Right atrium auricular region (tissue), 2 donors: ENCODE results near the gene FBXO4. TPM values are rescaled to one million over a fixed set of nuclear protein-coding genes. Genes with fewer than 3 reads are reported as not detected.

Experiments
- DNase-seq: peaks from one replicate; pipeline ENCODE4 v3.0.0-alpha.2; 2019; ENCODE audit warnings: low spot score
- H3K27ac ChIP-seq, 2 donors: fragments of 200-600 bp; sonication (generic); 1 replicate in 1 of 2; 2 replicates in 1 of 2; pipeline ENCODE4 v1.5.1; 2016 to 2019
- H3K27me3 ChIP-seq, 2 donors: fragments of 200-600 bp; sonication (generic); one replicate each; pipeline versions ENCODE4 v1.5.1 to v1.6.0; 2017 to 2019
- H3K36me3 ChIP-seq: fragments of 200-600 bp; sonication (generic); one replicate; pipeline ENCODE4 v1.5.1; 2016
- H3K4me1 ChIP-seq, 2 donors: fragments of 200-600 bp; sonication (generic); one replicate each; pipeline versions ENCODE4 v1.5.1 to v1.6.0; 2017 to 2019
- H3K4me3 ChIP-seq, 2 donors: fragments of 200-600 bp; sonication (generic); 1 replicate in 1 of 2; 2 replicates in 1 of 2; pipeline ENCODE4 v1.5.1; 2017 to 2019; ENCODE audit warnings: mild to moderate bottlenecking in 1 of 2, moderate library complexity in 1 of 2
- H3K9me3 ChIP-seq, 2 donors: fragments of 200-600 bp; sonication (generic); one replicate each; pipeline ENCODE4 v1.5.1; 2019
- total RNA-seq, 2 donors: library from RNA; depleted of rRNA; stranded (reverse); fragments of >200 nt; gene quantifications; one replicate each; pipeline ENCODE4 v1.1.0, GENCODE V29; 2016
- TF ChIP-seq, protein P1 (sequence below), 2 donors: fragments of 200-600 bp; sonication (generic); IDR thresholded peaks; one replicate each; pipeline ENCODE4 v1.5.1; 2019; ENCODE audit warnings: antibody characterized with exemption in 2 of 2

FBXO4 gene, protein sequence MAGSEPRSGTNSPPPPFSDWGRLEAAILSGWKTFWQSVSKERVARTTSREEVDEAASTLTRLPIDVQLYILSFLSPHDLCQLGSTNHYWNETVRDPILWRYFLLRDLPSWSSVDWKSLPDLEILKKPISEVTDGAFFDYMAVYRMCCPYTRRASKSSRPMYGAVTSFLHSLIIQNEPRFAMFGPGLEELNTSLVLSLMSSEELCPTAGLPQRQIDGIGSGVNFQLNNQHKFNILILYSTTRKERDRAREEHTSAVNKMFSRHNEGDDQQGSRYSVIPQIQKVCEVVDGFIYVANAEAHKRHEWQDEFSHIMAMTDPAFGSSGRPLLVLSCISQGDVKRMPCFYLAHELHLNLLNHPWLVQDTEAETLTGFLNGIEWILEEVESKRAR
- 1 to 10 TPM; 2.8 to 5.4 TPM for total RNA-seq

DNA sequence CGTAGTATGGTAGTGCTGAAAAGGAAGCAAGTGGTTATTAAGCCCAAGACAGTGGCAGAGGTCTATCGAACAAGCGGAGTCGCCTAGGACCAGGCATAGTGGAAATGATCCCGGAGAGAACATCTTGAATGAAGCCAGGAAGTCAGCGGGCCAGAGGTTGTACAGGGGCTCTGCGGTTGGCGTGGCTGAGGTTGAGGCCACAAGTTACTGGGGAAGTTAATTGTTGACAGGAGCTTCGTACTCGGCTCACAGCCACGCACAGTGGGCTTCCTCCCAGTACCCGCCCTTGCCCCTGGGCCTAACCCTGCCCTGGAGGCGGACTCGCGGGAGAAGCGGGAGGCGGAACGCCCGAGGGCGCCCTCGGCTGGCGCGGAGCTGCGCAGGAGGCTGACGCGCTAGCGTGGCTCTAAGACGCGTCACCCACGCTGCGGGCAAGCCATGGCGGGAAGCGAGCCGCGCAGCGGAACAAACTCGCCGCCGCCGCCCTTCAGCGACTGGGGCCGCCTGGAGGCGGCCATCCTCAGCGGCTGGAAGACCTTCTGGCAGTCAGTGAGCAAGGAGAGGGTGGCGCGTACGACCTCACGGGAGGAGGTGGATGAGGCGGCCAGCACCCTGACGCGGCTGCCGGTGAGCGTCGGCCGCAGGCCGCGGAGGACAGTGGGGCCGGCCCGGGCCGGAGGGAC lies at the start of gene FBXO4:
TSS of gene FBXO4 (plus strand) at position 410 of the 683 bp plus-strand sequence. CDS start at position 439, 29 bp downstream.
- no peaks in the 10 kb centered on the region for H3K9me3 ChIP-seq
- H3K36me3 ChIP-seq = peaks cover 10% of the 10 kb centered on the region
- no peaks in the 10 kb centered on the region for H3K27me3 ChIP-seq
- H3K4me3 ChIP-seq = peak within 1 kb of the TSS; percentile 58 to 85
- H3K4me1 ChIP-seq = peaks cover 0 to 7% of the 10 kb centered on the region in 2 donors
- TF ChIP-seq, protein P1, sequence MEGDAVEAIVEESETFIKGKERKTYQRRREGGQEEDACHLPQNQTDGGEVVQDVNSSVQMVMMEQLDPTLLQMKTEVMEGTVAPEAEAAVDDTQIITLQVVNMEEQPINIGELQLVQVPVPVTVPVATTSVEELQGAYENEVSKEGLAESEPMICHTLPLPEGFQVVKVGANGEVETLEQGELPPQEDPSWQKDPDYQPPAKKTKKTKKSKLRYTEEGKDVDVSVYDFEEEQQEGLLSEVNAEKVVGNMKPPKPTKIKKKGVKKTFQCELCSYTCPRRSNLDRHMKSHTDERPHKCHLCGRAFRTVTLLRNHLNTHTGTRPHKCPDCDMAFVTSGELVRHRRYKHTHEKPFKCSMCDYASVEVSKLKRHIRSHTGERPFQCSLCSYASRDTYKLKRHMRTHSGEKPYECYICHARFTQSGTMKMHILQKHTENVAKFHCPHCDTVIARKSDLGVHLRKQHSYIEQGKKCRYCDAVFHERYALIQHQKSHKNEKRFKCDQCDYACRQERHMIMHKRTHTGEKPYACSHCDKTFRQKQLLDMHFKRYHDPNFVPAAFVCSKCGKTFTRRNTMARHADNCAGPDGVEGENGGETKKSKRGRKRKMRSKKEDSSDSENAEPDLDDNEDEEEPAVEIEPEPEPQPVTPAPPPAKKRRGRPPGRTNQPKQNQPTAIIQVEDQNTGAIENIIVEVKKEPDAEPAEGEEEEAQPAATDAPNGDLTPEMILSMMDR (IDR thresholded peaks at IDR 0.05) = peak; percentile 50 to 71
- DNase-seq = peak; percentile 88
- H3K27ac ChIP-seq = peak within 1 kb of the TSS; percentile 91 to 96

DNA sequence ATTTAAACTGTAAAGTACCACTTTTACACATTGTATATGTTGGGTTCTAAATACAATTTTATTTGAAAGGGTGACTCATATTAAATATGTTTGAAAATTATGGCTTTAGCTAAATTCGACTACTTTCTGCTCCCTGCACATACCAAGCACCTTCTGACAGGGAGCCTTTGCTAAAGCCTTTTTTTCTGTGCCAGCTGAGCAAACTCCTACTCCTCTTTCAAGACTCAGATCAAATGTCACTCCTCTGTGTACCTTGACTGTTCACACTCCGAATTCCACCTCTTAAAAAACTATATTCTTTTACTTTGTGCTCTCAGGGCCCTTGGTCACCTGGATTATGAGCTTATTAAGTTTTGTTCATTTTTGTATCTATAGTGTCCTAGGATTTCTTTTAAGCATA lies 48.4 kb upstream of the FBXO4 start:
- Histone ChIP-seq H3K4me1 (peaks cover 0 to 7% of the 10 kb centered on the region in 2 donors), H3K36me3 (no peaks in the 10 kb centered on the region), H3K27ac (no peak overlapping the region), H3K27me3 (no peaks in the 10 kb centered on the region), H3K4me3 (no peak overlapping the region), H3K9me3 (no peaks in the 10 kb centered on the region)
- TF ChIP-seq, protein P1 (IDR thresholded peaks at IDR 0.05) = no peak
- no peak for DNase-seq

DNA sequence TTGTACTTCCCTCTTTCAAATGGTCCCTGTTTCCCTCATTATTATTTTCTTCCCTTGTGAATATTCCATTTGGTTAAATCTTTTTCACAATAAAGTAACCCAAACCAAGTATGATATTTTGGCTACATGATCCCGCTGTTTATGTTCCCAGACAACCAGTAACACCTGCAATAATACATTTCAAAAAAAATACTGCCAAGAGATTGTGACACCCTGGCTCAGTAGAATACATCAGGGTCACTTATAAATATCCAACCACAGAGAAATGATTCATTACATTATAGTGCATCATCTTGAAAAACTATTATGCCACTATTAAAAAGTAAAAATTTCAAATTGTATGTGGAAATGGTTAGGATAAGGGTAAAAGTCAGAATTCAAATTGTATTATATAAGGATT lies 47.7 kb upstream of the FBXO4 start:
- DNase-seq = no peak
- Histone ChIP-seq H3K4me3 (no peak overlapping the region), H3K9me3 (no peaks in the 10 kb centered on the region), H3K36me3 (no peaks in the 10 kb centered on the region), H3K27ac (no peak overlapping the region), H3K4me1 (no peaks in the 10 kb centered on the region), H3K27me3 (no peaks in the 10 kb centered on the region)
- TF ChIP-seq, protein P1 (IDR thresholded peaks at IDR 0.05) = no peak

DNA sequence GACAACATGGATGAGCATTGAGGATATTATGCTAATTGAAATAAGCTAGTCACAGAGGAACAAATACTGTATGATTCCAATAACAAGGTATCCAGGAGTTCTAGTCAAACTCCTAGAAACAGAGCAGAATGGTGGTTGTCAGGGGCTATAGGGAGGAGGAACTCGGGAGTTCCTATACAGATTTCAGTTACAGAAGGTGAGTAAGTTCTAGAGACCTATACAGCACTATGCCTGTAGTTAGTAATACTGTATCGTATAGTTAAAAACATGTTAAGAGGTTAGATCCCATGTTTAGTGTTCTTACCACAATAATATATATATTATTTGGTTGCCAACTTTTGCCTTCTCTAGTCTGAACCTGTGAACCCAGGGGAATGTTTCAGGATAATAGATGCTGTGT lies 46.9 kb upstream of the FBXO4 start:
- Histone ChIP-seq H3K9me3 (no peaks in the 10 kb centered on the region), H3K4me1 (no peaks in the 10 kb centered on the region), H3K36me3 (no peaks in the 10 kb centered on the region), H3K4me3 (no peak overlapping the region), H3K27ac (no peak overlapping the region), H3K27me3 (no peaks in the 10 kb centered on the region)
- TF ChIP-seq, protein P1 (IDR thresholded peaks at IDR 0.05) = no peak
- no peak for DNase-seq

DNA sequence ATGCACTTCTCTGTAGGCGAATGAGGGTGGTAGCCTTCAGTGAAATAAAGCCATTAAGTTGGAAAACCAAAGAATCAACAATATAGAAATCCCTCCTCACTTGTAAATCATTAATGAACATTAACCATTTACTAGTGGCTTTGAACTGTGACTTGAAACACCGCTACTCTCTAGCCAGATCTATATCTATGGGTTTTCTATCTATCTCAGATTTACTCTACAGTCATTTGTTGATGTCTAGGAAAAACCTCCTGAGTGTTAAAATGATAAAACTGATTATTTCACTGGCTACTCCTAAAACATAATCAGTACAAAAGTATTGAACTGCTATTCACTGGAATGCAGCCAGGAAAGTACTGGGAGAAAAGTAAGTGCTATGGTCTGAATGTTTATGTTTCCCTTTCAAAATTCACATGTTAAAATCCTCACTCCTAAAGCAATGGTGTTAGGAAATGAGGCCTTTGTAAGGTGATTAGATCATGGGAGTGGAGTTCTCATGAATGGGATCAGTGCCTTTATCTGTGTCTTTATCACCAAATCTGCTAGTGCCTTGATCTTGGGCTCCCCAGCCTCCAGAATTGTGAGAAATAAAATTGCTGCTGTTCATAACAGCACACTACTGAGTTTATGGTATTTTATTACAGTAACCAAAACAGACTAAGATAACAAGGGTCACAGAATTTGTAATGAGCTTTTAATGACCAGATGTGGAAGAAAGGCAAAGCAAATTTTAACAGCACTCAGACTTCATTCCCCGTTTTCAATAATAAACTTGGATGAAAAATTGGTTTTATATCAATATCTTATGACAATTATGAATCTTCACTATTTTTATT lies 46.2 kb upstream of the FBXO4 start:
- Histone ChIP-seq H3K27me3 (no peaks in the 10 kb centered on the region), H3K9me3 (no peaks in the 10 kb centered on the region), H3K36me3 (no peaks in the 10 kb centered on the region), H3K27ac (no peak overlapping the region), H3K4me3 (no peak overlapping the region), H3K4me1 (no peaks in the 10 kb centered on the region)
- no peak for DNase-seq
- TF ChIP-seq, protein P1 (IDR thresholded peaks at IDR 0.05) = no peak
